Stimulated activated CD4-positive, alpha-beta T cell treated with anti-CD3 and anti-CD28 coated beads, Interleukin-12 subunit alpha, Interleukin-12 subunit beta, amount 100 ng/mL, for 48 hours (primary cell): Measurements from ENCODE around the gene GLYATL2.

ENCODE experiments used
- DNase-seq, 3 donors: peaks; one replicate each; pipeline ENCODE4 v3.0.0-alpha.2; 2020; ENCODE audit warnings: low read depth in 2 of 3, low spot score in 1 of 3

The GLYATL2 gene

DNA sequence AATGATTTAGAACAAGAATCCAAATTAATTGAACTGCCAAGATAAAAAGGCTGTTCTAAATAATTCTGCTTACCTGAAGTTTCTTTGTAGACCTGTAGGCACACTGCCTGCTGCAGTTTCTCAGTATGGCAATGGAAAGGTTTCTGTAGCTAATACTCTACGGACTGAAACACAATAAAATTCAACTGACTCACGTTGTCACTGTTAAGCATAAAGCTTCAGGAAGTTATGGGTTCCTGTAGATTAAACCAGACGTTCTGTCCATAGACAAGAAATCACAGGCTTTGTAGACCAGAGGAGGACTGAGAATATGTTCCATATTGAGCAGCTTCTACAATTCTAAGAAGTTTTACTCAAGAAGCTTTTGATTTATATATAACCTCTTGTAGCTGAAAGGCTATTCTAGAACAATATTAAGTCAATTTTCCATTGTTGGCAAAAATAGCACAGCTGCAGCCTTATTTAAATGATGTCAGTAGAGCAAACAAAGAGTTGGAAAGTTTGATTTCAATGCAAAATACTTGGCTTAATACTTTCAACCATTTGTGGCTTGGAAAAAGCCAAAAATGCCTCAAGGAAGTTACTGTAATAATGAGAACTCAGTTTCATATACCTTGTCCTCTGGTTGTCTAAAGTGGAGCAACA lies at the start of gene GLYATL2:
Gene GLYATL2, minus strand, starts transcription at position 344 of the 645 bp plus-strand sequence. CDS start 5,092 bp downstream, outside the sequence.
- no peak for DNase-seq

GRCh38 chr11:58893899-58894298 lies 49.4 kb upstream of the GLYATL2 start:
- DNase-seq = no peak

- DNase-seq = no peak
Observed at GRCh38 chr11:58888579-58888978, 44.1 kb upstream of the GLYATL2 start.

DNA sequence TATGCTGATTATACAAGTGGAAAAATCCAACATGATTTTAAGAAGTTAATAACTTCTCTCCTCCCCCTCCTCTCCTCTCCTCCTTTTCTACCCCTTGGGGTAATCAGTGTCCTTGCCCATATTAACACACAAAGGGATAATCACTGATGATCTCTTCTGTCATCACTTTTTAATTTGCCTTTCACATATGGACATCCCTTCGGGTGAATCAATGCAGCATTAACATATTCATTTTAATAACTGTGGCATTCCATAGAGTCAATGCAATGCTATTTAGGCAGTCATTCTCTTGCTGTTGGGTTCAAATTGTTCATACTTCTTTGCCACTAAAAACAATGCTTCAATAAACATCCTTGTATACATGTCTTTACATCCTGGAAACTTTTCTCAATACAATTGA lies 42.9 kb upstream of the GLYATL2 start:
- DNase-seq = no peak

DNA sequence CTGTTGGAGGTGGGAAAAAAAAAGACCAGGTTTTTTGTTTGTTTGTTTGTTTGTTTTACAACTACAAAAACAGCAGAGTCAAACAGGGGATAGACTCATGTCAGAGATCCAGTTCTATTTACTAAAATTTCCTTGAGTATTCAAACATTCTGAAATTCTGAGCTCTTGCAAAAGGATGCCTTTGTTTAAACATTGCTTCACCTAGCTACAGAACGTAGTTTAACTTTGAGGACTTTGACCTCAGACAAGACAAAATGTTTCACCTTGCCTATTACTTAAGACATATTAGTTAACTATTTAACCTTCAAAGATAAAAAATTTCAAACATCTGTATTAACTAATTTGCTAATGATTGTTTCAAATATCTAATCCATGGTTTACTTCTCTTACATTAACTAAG lies 36.1 kb upstream of the GLYATL2 start:
- no peak for DNase-seq

GRCh38 chr11:58880166-58880565 lies 35.7 kb upstream of the GLYATL2 start:
- no peak for DNase-seq

- DNase-seq = no peak
Observed at GRCh38 chr11:58867556-58867955, 23.1 kb upstream of the GLYATL2 start.

DNA sequence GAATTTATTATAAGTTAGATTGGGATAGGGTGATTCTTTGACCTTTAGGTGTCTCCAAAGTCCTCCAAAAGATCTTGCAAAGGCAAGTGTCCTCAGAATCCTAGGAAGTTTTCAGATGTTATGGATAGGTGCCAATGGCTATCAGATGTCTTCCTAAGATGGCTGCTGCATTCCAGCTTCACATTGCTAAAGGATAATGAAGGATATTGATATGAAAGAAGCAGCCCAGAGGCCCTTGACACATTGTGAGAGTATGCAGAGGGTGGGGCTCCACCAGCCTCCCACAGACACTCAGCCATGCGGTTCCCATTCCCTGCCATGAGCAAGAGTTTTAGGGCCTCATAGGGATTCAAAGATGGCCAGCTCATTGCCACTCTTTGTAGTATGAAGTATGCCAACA lies 22.3 kb upstream of the GLYATL2 start:
- no peak for DNase-seq

DNA sequence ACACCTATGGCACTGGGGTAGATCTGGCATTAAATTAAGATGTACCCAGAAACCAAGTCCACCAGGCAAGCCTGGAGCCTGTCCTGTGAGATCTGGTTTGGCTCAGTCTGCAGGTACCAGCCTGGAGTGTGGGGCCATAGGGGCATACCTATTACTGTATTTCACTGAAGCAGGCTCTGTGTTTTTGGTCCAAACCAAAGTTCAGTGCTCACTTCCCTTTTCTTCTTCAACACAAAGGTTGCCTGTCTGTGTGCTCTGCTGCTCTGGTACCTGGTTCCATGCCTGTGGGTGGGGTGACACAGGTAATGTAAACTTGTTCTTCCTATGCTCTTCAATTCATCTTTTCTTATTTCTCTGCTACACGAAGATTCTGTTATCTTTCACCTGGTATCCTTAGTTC lies 19.8 kb upstream of the GLYATL2 start:
- DNase-seq = no peak

DNA sequence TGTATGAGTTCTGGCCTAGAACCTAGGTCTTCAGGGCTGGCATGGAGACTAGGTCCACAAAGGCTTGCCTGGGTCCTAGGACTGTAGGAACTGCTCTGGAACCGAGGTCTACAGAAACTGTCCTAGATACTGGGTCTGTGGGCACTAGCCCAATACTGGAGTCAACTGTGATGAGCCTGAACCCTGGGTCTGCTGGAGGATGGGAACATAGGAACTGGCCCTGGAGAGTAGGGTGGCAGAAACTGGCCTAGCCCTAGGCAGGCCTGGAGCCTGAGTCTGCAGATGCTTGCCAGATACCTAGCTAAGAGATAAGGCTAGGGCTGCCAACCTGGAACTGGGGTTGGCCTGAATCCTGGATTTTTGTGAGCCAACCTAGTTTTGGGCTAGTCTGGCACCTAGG lies 19.2 kb upstream of the GLYATL2 start:
- DNase-seq = no peak

DNA sequence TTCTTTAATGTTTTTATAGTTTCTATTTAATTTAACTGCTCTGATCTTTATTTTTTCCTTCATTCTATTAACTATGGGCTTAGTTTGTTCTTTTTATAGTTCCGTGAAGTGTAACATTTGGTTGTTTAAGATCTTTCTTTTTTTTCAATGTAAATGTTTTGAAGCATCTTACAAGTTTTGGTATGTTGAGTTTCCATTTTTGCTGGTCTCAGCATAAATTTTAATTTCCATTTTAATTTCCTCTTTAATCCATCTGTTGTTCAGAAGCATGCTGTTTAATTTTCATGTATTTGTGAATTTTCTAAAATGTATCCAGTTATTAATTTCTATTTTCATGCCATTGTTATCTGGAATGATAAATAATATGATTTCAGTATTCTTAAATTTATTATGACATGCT lies 17.0 kb upstream of the GLYATL2 start:
- DNase-seq = no peak

- DNase-seq = no peak
Observed at GRCh38 chr11:58856806-58857205, 12.3 kb upstream of the GLYATL2 start.

GRCh38 chr11:58845386-58845785 lies 882 bp upstream of the GLYATL2 start:
- DNase-seq = no peak

- no peak for DNase-seq
Observed at GRCh38 chr11:58837707-58838388, 6.7 kb downstream of the GLYATL2 start.

- DNase-seq = no peak
Observed at GRCh38 chr11:58832056-58832645, 12.4 kb downstream of the GLYATL2 start.

GRCh38 chr11:58830673-58831301 lies 13.7 kb downstream of the GLYATL2 start:
- no peak for DNase-seq

DNA sequence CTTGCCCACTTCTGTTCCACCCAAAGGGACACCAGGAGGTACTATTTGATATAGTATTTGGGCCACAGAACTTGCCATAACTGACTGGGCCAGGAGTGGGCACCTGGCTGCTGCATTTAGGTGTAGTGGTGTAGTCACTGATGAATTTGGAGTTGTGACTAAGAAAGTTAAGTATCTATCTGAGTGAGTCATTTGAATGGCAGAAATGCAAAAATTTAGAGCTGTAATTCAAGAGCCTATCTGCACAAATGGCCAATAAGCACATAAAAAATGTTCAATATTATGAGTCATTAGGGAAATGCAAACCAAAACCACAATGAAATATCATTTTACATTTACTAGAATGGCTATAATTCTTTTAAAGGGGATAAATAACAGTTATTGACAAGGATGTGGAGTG lies 14.7 kb downstream of the GLYATL2 start:
- DNase-seq = no peak

DNA sequence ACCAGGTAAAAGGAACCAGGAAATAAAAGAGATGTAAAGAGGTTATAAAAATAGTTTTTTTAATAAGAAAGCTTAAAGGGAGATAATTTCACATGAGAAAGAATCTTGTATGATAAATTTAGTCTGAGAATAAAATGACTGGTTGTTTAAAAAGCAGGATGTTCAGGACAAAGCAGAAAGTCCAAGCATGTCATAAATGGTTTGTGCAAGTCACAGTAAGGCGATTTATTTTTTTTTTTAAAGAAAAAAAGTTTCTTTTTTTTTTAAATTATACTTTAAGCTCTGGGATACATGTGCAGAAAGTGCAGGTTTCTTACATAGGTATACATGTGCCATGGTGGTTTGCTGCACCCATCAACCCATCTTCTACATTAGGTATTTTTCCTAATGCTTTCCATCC lies 30.8 kb downstream of the GLYATL2 start:
- no peak for DNase-seq

DNA sequence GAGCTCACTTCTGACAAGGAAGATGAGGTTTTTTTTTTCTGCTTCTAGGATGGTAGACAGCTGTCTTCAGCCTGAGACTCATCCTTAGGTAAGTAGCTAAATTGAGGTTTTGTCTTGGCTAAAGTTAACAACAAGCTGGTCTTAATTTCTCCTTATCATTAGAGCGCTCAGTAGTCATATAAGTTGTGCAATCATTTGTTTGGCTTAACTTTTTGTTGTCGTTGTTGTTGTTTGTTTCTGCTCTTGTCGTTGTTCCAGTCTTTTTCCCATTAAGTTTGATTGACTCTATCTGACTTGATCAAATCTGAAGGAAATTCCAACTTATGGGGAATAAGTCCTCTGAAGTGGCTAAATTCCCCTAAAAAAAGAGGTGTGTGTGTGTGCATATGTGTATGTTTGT lies 33.0 kb downstream of the GLYATL2 start:
- no peak for DNase-seq

- no peak for DNase-seq
Observed at GRCh38 chr11:58807343-58807742, 37.2 kb downstream of the GLYATL2 start.

DNA sequence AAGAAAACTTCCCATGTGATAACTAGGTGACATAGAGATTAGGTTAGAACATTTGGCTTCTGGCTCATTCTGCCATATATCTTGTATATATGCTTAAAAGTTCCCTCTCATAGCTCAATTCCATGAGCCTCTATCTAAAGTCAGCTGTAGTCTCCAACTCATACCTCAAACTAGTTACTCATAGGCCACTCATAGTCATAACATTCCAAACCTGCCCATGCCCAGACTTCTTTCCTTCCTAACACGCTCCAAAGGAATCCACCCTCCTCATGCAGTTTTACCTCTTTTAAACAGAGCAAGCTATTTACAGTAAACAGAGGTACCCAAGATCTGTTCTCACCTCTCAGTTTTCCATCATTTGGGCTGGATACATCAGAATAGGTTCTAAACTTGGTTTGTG lies 39.4 kb downstream of the GLYATL2 start:
- DNase-seq = no peak

- DNase-seq = no peak
Observed at GRCh38 chr11:58801974-58802545, 42.4 kb downstream of the GLYATL2 start.
